AG04449 (cell line): ENCODE data around the gene TBX19.

Source experiments
- CTCF ChIA-PET: fragments of 350-600 bp; formaldehyde crosslinking; extraction: SDS; loops from one replicate; lab custom pipeline; 2021; ENCODE audit warnings: antibody characterized with exemption; lab: Yijun Ruan, JAX
- POLR2A ChIA-PET: fragments of 400-600, 350-600 bp; formaldehyde crosslinking; extraction: SDS; loops from one replicate; lab custom pipeline; 2020; ENCODE audit warnings: antibody characterized with exemption, inconsistent platforms; lab: Yijun Ruan, JAX
- DNase-seq: peaks from one replicate; pipeline ENCODE4 v3.0.0-alpha.2; 2010; ENCODE audit warnings: low read depth, low spot score
- H3K4me3 ChIP-seq: 2 replicates; pipeline ENCODE4 v1.5.1; 2011; ENCODE audit warnings: low read depth, mild to moderate bottlenecking, control low read depth, low read length
- CTCF ChIP-seq: IDR thresholded peaks from one replicate; pipeline ENCODE4 v1.5.1; 2011; ENCODE audit warnings: mild to moderate bottlenecking, moderate library complexity, low read length, control low read depth, inconsistent platforms; ENCODE audit not compliant: insufficient read depth; ENCODE audit errors: missing control alignments

The TBX19 gene

GRCh38 chr1:168340781-168341482 is 60.3 kb downstream of the TBX19 start:
- no peak for DNase-seq
- ChIA-PET CTCF (interaction anchor here (0.6 to 4.8 kb wide), 12 partner anchors 9 to 1006 kb away, joined by 3 to 105 read pairs (median 12); no protein-coding TSS in a partner anchor), POLR2A (no interaction called here)
- no peak overlapping the region for H3K4me3 ChIP-seq
- no peak for TF ChIP-seq CTCF

GRCh38 chr1:168341483-168341975 is 60.9 kb downstream of the TBX19 start:
- H3K4me3 ChIP-seq = no peak overlapping the region
- peak; percentile 50 for DNase-seq
- ChIA-PET CTCF (interaction anchor here (0.9 to 4.8 kb wide), 23 partner anchors 10 to 1007 kb away, joined by 3 to 105 read pairs (median 8); no protein-coding TSS in a partner anchor), POLR2A (no interaction called here)
- no peak for TF ChIP-seq CTCF

- POLR2A ChIA-PET = no interaction called here
These were observed 62.0 kb downstream of the TBX19 start for GRCh38 chr1:168342572-168343280.

GRCh38 chr1:168343566-168343965 is 62.9 kb downstream of the TBX19 start:
- TF ChIP-seq CTCF = peak; percentile 8

More at GRCh38 chr1:168342572-168343280, 62.0 kb downstream of the TBX19 start:
- DNase-seq = peak; percentile 59
- CTCF ChIA-PET = interaction anchor here (0.6 to 4.8 kb wide), 64 partner anchors 11 to 1458 kb away, joined by 3 to 105 read pairs (median 4); partner anchors contain the start of gene ATP1B1
- H3K4me3 ChIP-seq = peak overlapping the region; percentile 29
- TF ChIP-seq CTCF = peak; percentile 87

GRCh38 chr1:168344517-168344916 is 63.8 kb downstream of the TBX19 start:
- CTCF ChIA-PET = interaction anchor here (2.5 to 4.8 kb wide), 4 partner anchors 13 to 240 kb away, joined by 6 to 105 read pairs (median 12); no protein-coding TSS in a partner anchor
- H3K4me3 ChIP-seq = no peak overlapping the region
- no peak for DNase-seq
- POLR2A ChIA-PET = no interaction called here
- no peak for TF ChIP-seq CTCF

More at GRCh38 chr1:168343566-168343965, 62.9 kb downstream of the TBX19 start:
- POLR2A ChIA-PET = no interaction called here
- CTCF ChIA-PET = interaction anchor here (0.7 to 4.8 kb wide), 29 partner anchors 12 to 1457 kb away, joined by 3 to 105 read pairs (median 6); no protein-coding TSS in a partner anchor
- H3K4me3 ChIP-seq = no peak overlapping the region
- no peak for DNase-seq

- no peak for TF ChIP-seq CTCF
- H3K4me3 ChIP-seq = no peak overlapping the region
- no peak for DNase-seq
- CTCF ChIA-PET = no interaction called here
- POLR2A ChIA-PET = no interaction called here
These were observed 65.3 kb downstream of the TBX19 start for GRCh38 chr1:168345939-168346338.
